ENCODE results near the gene RNASEH2B. TPM values are rescaled to one million over a fixed set of nuclear protein-coding genes. Genes with fewer than 3 reads are reported as not detected.

Gene RNASEH2B
- total and polyA plus RNA-seq, 2 of the 8 experiments (the other 6 are each of a cell fraction or from before 2014, with no cell fraction given): 19.3 to 43.9 TPM

GRCh38 chr13:50942630-50943311 is 33.2 kb downstream of the RNASEH2B start:
- Histone ChIP-seq H4K8ac (ENCODE audit: extremely low read depth, insufficient read depth, low read length) (no peak overlapping the region), H3K9ac (replicated peaks in 1 of 4; ENCODE audit: extremely low read depth in 1 of 4, low read depth in 3 of 4, low read length in 3 of 4) (peak overlapping the region in 1 of 4 experiments; percentile 12; a peak in 1 of 7 replicates), H2BK12ac (ENCODE audit: low read depth, low read length) (no peak overlapping the region), H3K27ac (ENCODE audit: low read depth, low read length) (no peak overlapping the region), H3K27me3 (replicated peaks in 1 of 4; ENCODE audit: control insufficient read depth in 3 of 4, extremely low read depth in 1 of 4, insufficient read depth in 3 of 4, low read length in 3 of 4) (no peaks in the 10 kb centered on the region), H3K23me2 (ENCODE audit: low read depth, low read length) (no peaks in the 10 kb centered on the region; the same call in 1 of the 2 replicates), H2BK120ac (replicated peaks; ENCODE audit: low read depth, low read length) (no peak overlapping the region), H4K20me1 (replicated peaks in 1 of 2; ENCODE audit: control insufficient read depth in 1 of 2, insufficient read depth in 2 of 2, low read length in 2 of 2) (peaks cover 0 to 1% of the 10 kb centered on the region in 2 experiments), H2BK5ac (ENCODE audit: low read depth, low read length) (no peak overlapping the region), H2AK5ac (ENCODE audit: low read depth, low read length) (no peak overlapping the region), H3K79me2 (ENCODE audit: control insufficient read depth in 1 of 2, insufficient read depth in 2 of 2, low read length in 2 of 2) (no peaks in the 10 kb centered on the region), H2BK15ac (ENCODE audit: low read length) (no peak overlapping the region), H3K36me3 (ENCODE audit: control insufficient read depth in 2 of 4, insufficient read depth in 4 of 4, low read length in 3 of 4) (peaks cover 0 to 8% (median 1%) of the 10 kb centered on the region in 4 experiments; a peak in 3 of 8 replicates), H3K14ac (ENCODE audit: insufficient read length) (no peak overlapping the region), H2BK20ac (ENCODE audit: low read length) (no peak overlapping the region), H3K18ac (ENCODE audit: extremely low read depth, low read length) (no peak overlapping the region), H3K4me2 (ENCODE audit: insufficient read depth in 1 of 2, low read depth in 2 of 2, low read length in 2 of 2) (no peak overlapping the region), H3K56ac (replicated peaks; ENCODE audit: insufficient read length, low read depth, low read length) (no peak overlapping the region), H3K79me1 (ENCODE audit: low read depth, low read length) (no peaks in the 10 kb centered on the region), H4K91ac (replicated peaks; ENCODE audit: insufficient read length, low read length) (no peak overlapping the region), H3K4ac (replicated peaks; ENCODE audit: insufficient read length, low read depth, low read length) (no peak overlapping the region), H3K23ac (ENCODE audit: insufficient read length) (no peak overlapping the region), H4K5ac (ENCODE audit: insufficient read length, low read depth, low read length) (no peak overlapping the region), H3K9me3 (ENCODE audit: insufficient read depth in 2 of 2, low read depth in 1 of 2, low read length in 1 of 2) (peaks cover 0 to 3% of the 10 kb centered on the region in 2 experiments; a peak in 1 of 4 replicates), H2AFZ (ENCODE audit: low read length) (no peak overlapping the region), H3K4me1 (replicated peaks in 1 of 4; ENCODE audit: control insufficient read depth in 3 of 4, insufficient read depth in 4 of 4, low read length in 3 of 4) (no peaks in the 10 kb centered on the region), H3K4me3 (ENCODE audit: extremely low read depth in 1 of 4, insufficient read depth in 2 of 4, low read depth in 3 of 4, low read length in 4 of 4) (no peak overlapping the region)
- DNase-seq (ENCODE audit: low read depth in 1 of 2, low spot score in 2 of 2) (no peak), FAIRE-seq (no peak)
- ChIA-PET POLR2A (ENCODE audit: partially characterized antibody) (no interaction called here), CTCF (ENCODE audit: partially characterized antibody) (interaction anchor here (0.6 kb wide), 1 partner anchor 754 kb away, joined by 3 read pairs; no protein-coding TSS in a partner anchor)
- TF ChIP-seq RAD21 (IDR thresholded peaks at IDR 0.05 in 1 of 2, conservative IDR thresholded peaks at IDR 0.05 in 1 of 2; ENCODE audit: low read depth in 2 of 2, low read length in 2 of 2) (no peak), KDM5A (IDR thresholded peaks at IDR 0.05; ENCODE audit: low read length) (no peak), RFX5 (IDR thresholded peaks at IDR 0.05; ENCODE audit: borderline replicate concordance, low read depth, low read length) (no peak), SIN3A (conservative IDR thresholded peaks at IDR 0.05 in 1 of 2, IDR thresholded peaks at IDR 0.05 in 1 of 2; ENCODE audit: low read depth in 1 of 2, low read length in 2 of 2) (no peak), RBBP5 (IDR thresholded peaks at IDR 0.05; ENCODE audit: borderline replicate concordance, low read depth, low read length) (no peak), KDM4A (IDR thresholded peaks at IDR 0.05; ENCODE audit: low read depth, low read length, severe bottlenecking) (no peak)
- 89% methylated on average over 3 of the region's 3 CpGs; no CpG with 5 or more reads in 1 of the 2 experiments for whole genome bisulfite sequencing, 2 experiments (ENCODE audit: extremely low coverage in 1 of 2, insufficient coverage in 1 of 2, insufficient read length in 1 of 2, insufficient replicate concordance in 2 of 2, low coverage in 1 of 2, low lambda C conversion rate in 2 of 2, missing lambda C conversion rate in 1 of 2)

All from H1 (cell line).